ENCODE measurements around the gene MICAL2. TPM values are rescaled to one million over a fixed set of nuclear protein-coding genes. Genes with fewer than 3 reads are reported as not detected.
A peak's percentile ranks its signal among the peaks of the same experiment; 100 is the strongest.

Gene MICAL2
- total RNA-seq, 1 experiment from 2014 or later, result 62.9 TPM

DNA sequence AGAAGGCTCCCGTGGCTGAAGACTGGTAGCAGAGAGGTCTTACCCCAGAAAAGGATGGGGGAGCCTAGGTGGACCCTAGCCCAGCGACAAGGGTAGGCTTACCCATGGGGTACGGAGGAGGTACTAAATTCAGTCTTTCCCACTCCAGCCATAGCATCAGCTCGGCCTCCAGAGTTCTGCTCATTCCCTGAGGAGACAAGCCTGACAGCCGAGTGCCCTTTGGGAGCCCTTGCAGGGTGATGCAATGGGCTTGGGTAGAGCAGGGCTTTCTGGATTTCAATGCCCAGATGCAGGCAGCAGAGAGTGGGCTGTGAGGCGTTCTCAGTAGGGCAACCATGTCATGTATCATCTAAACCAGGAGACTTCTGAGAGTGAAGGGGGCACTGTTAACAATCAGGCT, 124.7 kb downstream of the MICAL2 start:
- no TSS peak for BruUV-seq (replicated peaks)
- H3K4me2 ChIP-seq (ENCODE audit: low read length), result no peak overlapping the region
- H3K4me3 ChIP-seq (ENCODE audit: low read length), result no peak overlapping the region
- H3K27ac ChIP-seq (ENCODE audit: low read length), result peak overlapping the region; percentile 97
- H3K27me3 ChIP-seq (ENCODE audit: low read length), result no peaks in the 10 kb centered on the region
- intact Hi-C loops (cut with micrococcal nuclease), result loop anchor here (5.0 kb wide), 1 partner anchor 47 kb away; no protein-coding TSS in a partner anchor
- peaks cover 44% of the 10 kb centered on the region for H3K36me3 ChIP-seq (ENCODE audit: low read depth, low read length)
- no peak overlapping the region for H3K9ac ChIP-seq (ENCODE audit: low read length)
- POLR2A ChIA-PET (ENCODE audit: unreplicated experiment), result no interaction called here
- H3K79me2 ChIP-seq (ENCODE audit: low read length), result no peaks in the 10 kb centered on the region
- TF ChIP-seq EZH2phosphoT487 (IDR thresholded peaks at IDR 0.05; ENCODE audit: borderline replicate concordance, low read length) (no peak), EZH2 (IDR thresholded peaks at IDR 0.05; ENCODE audit: low read length, unreplicated experiment) (no peak)
- TF ChIP-seq, protein P1, sequence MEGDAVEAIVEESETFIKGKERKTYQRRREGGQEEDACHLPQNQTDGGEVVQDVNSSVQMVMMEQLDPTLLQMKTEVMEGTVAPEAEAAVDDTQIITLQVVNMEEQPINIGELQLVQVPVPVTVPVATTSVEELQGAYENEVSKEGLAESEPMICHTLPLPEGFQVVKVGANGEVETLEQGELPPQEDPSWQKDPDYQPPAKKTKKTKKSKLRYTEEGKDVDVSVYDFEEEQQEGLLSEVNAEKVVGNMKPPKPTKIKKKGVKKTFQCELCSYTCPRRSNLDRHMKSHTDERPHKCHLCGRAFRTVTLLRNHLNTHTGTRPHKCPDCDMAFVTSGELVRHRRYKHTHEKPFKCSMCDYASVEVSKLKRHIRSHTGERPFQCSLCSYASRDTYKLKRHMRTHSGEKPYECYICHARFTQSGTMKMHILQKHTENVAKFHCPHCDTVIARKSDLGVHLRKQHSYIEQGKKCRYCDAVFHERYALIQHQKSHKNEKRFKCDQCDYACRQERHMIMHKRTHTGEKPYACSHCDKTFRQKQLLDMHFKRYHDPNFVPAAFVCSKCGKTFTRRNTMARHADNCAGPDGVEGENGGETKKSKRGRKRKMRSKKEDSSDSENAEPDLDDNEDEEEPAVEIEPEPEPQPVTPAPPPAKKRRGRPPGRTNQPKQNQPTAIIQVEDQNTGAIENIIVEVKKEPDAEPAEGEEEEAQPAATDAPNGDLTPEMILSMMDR (conservative IDR thresholded peaks at IDR 0.05; ENCODE audit: low read depth, low read length), result no peak
- CTCF ChIA-PET, result interaction anchor here (1.1 to 1.4 kb wide), 2 partner anchors 10 to 71 kb away, joined by 3 to 6 read pairs; no protein-coding TSS in a partner anchor
- DNase-seq (no peak), ATAC-seq (no peak)
- H4K20me1 ChIP-seq (ENCODE audit: low read length), result no peaks in the 10 kb centered on the region
- no peaks in the 10 kb centered on the region for H3F3A ChIP-seq (ENCODE audit: low read length, unreplicated experiment)
- peaks cover 62% of the 10 kb centered on the region for H3K4me1 ChIP-seq (ENCODE audit: insufficient read depth, low read length)
- H2AFZ ChIP-seq (ENCODE audit: low read length), result no peak overlapping the region
- no peaks in the 10 kb centered on the region for H3K9me2 ChIP-seq (replicated peaks; ENCODE audit: low read length)
- no peaks in the 10 kb centered on the region for H3K9me3 ChIP-seq (ENCODE audit: low read length)

DNA sequence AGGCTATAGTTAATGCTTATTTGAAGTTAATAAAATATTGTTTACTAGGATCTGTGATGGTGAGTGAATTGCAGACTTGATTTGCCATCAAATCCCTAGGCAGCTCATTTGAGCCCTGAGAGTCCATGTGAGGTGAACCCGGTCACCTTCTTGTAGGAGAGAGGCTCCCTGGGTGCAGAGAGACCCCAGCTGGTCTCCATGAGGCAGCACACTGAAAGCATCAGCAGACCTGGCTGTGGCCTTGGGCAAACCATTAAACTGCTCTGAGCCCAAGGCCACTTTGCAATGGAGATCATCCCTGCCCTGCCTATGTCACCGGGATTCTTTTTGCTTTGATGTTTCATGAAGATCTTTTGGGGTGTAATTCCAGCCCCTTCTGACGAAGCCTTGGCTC, 125.2 kb downstream of the MICAL2 start:
- Histone ChIP-seq H4K20me1 (ENCODE audit: low read length) (no peaks in the 10 kb centered on the region), H3K36me3 (ENCODE audit: low read depth, low read length) (peaks cover 40% of the 10 kb centered on the region), H3K4me2 (ENCODE audit: low read length) (no peak overlapping the region), H3K79me2 (ENCODE audit: low read length) (no peaks in the 10 kb centered on the region), H3K9ac (ENCODE audit: low read length) (peak overlapping the region; percentile 29; the same call in 1 of the 2 replicates), H2AFZ (ENCODE audit: low read length) (no peak overlapping the region), H3K4me3 (ENCODE audit: low read length) (no peak overlapping the region), H3K27ac (ENCODE audit: low read length) (peak overlapping the region; percentile 97), H3F3A (ENCODE audit: low read length, unreplicated experiment) (no peaks in the 10 kb centered on the region), H3K4me1 (ENCODE audit: insufficient read depth, low read length) (peaks cover 57% of the 10 kb centered on the region), H3K9me3 (ENCODE audit: low read length) (no peaks in the 10 kb centered on the region), H3K27me3 (ENCODE audit: low read length) (no peaks in the 10 kb centered on the region), H3K9me2 (replicated peaks; ENCODE audit: low read length) (no peaks in the 10 kb centered on the region)
- TF ChIP-seq, protein P1 (conservative IDR thresholded peaks at IDR 0.05; ENCODE audit: low read depth, low read length), result no peak
- TF ChIP-seq EZH2phosphoT487 (IDR thresholded peaks at IDR 0.05; ENCODE audit: borderline replicate concordance, low read length) (no peak), EZH2 (IDR thresholded peaks at IDR 0.05; ENCODE audit: low read length, unreplicated experiment) (no peak)
- ChIA-PET POLR2A (ENCODE audit: unreplicated experiment) (interaction anchor here (0.6 kb wide), 1 partner anchor 71 kb away, joined by 3 read pairs; no protein-coding TSS in a partner anchor), CTCF (interaction anchor here (1.1 to 1.4 kb wide), 3 partner anchors 11 to 71 kb away, joined by 3 to 6 read pairs (median 3); no protein-coding TSS in a partner anchor)
- DNase-seq (no peak), ATAC-seq (no peak)
- intact Hi-C loops (cut with micrococcal nuclease), result loop anchor here (5.0 kb wide), 1 partner anchor 47 kb away; no protein-coding TSS in a partner anchor
- no TSS peak for BruUV-seq (replicated peaks)

Measured in PC-3 (cell line).